Fibroblast of lung (primary cell): ENCODE results near the gene CHADL.

Experiments
- EZH2 ChIP-seq: IDR thresholded peaks from 2 replicates; pipeline ENCODE4 v1.5.1; 2012; ENCODE audit warnings: low read length, control low read depth, mild to moderate bottlenecking; ENCODE audit errors: missing control alignments
- TF ChIP-seq, protein P1 (sequence below), 2 donors: IDR thresholded peaks in 1 of 2; conservative IDR thresholded peaks in 1 of 2; 1 replicate in 1 of 2; 2 replicates in 1 of 2; pipeline ENCODE4 v1.5.1; 2011 to 2012; ENCODE audit warnings: low read length in 2 of 2, control low read depth in 1 of 2, inconsistent platforms in 1 of 2, low read depth in 1 of 2, mild to moderate bottlenecking in 1 of 2

DNA sequence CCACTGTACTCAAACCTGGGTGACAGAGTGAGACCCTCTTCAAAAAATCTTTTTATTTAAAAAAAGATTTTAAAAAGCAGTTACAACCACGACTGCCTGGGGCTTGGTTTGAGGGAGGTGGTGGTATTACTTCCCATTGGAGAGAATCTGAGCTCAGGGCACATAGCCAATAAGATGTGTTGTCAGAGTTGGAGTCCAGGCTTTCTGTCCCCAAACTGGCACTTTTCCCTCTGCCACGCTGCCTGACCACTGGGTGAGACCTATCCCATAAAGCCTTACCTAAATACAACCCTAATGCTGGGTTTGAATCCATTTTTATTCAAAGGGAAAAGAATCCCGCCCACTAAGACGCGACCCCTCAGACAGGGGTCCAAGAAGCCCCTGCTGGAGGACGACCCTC, 11.5 kb downstream of the CHADL start:
- TF ChIP-seq EZH2, result no peak
- TF ChIP-seq, protein P1, sequence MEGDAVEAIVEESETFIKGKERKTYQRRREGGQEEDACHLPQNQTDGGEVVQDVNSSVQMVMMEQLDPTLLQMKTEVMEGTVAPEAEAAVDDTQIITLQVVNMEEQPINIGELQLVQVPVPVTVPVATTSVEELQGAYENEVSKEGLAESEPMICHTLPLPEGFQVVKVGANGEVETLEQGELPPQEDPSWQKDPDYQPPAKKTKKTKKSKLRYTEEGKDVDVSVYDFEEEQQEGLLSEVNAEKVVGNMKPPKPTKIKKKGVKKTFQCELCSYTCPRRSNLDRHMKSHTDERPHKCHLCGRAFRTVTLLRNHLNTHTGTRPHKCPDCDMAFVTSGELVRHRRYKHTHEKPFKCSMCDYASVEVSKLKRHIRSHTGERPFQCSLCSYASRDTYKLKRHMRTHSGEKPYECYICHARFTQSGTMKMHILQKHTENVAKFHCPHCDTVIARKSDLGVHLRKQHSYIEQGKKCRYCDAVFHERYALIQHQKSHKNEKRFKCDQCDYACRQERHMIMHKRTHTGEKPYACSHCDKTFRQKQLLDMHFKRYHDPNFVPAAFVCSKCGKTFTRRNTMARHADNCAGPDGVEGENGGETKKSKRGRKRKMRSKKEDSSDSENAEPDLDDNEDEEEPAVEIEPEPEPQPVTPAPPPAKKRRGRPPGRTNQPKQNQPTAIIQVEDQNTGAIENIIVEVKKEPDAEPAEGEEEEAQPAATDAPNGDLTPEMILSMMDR (conservative IDR thresholded peaks at IDR 0.05 in 1 of 2, IDR thresholded peaks at IDR 0.05 in 1 of 2; ENCODE audit: low read depth in 1 of 2, low read length in 2 of 2), result no peak
